KBM-7 (cell line): Measurements from ENCODE around the gene FBXO22.
"Not testable (repeated sequence)": the region's sequence is repeated elsewhere in the genome, so short reads cannot be mapped to it uniquely, and the experiment has no call there.

Experiments
- DNase-seq: peaks from one replicate; pipeline ENCODE4 v3.0.0-alpha.2; 2015
- in situ Hi-C: fragments of 300-500 bp; cut with MboI; formaldehyde crosslinking; loops from 2 replicates; pipeline ENCODE4 v1.14.3; 2020; ENCODE audit warnings: low sequenced_read_pairs, low pct_unique_long_range_greater_than_20kb, mixed read lengths

FBXO22 gene

GRCh38 chr15:75903331-75904239, at the start of gene FBXO22:
TSS of gene FBXO22 (plus strand) at chr15:75903878. CDS start at chr15:75903964, 86 bp downstream.
- in situ Hi-C loops: no loop called here
- peak; percentile 97 for DNase-seq

GRCh38 chr15:75857886-75858285, 45.8 kb upstream of the FBXO22 start:
- in situ Hi-C loops: no loop called here
- no peak for DNase-seq

- in situ Hi-C loops: no loop called here
- no peak for DNase-seq
Observed at GRCh38 chr15:75861750-75862402, 41.8 kb upstream of the FBXO22 start.

GRCh38 chr15:75862796-75863195, 40.9 kb upstream of the FBXO22 start:
- in situ Hi-C loops: no loop called here
- no peak for DNase-seq

- no peak for DNase-seq
Observed at GRCh38 chr15:75864213-75865059, 39.2 kb upstream of the FBXO22 start.

GRCh38 chr15:75866045-75866444, 37.6 kb upstream of the FBXO22 start:
- in situ Hi-C loops, DNase-seq: not testable (repeated sequence)

More at GRCh38 chr15:75864213-75865059, 39.2 kb upstream of the FBXO22 start:
- in situ Hi-C loops: no loop called here

GRCh38 chr15:75866916-75867315, 36.8 kb upstream of the FBXO22 start:
- no peak for DNase-seq
- in situ Hi-C loops: no loop called here

- peak; percentile 39 for DNase-seq
- in situ Hi-C loops: no loop called here
Observed at GRCh38 chr15:75867449-75867848, 36.2 kb upstream of the FBXO22 start.

- no peak for DNase-seq
- in situ Hi-C loops: no loop called here
Observed at GRCh38 chr15:75868019-75868418, 35.7 kb upstream of the FBXO22 start.

- in situ Hi-C loops: no loop called here
- DNase-seq: no peak
Observed at GRCh38 chr15:75869446-75869845, 34.2 kb upstream of the FBXO22 start.

- in situ Hi-C loops, DNase-seq: not testable (repeated sequence)
Observed at GRCh38 chr15:75871589-75871988, 32.1 kb upstream of the FBXO22 start.

- DNase-seq: no peak
- in situ Hi-C loops: no loop called here
Observed at GRCh38 chr15:75872403-75872990, 31.2 kb upstream of the FBXO22 start.

- in situ Hi-C loops: no loop called here
- no peak for DNase-seq
Observed at GRCh38 chr15:75884041-75884440, 19.6 kb upstream of the FBXO22 start.

GRCh38 chr15:75887178-75887577, 16.5 kb upstream of the FBXO22 start:
- no peak for DNase-seq
- in situ Hi-C loops: no loop called here

GRCh38 chr15:75891895-75892294, 11.8 kb upstream of the FBXO22 start:
- in situ Hi-C loops: no loop called here
- DNase-seq: peak; percentile 75

- in situ Hi-C loops: no loop called here
- no peak for DNase-seq
Observed at GRCh38 chr15:75895731-75896130, 7.9 kb upstream of the FBXO22 start.

GRCh38 chr15:75900577-75900976, 3.1 kb upstream of the FBXO22 start:
- in situ Hi-C loops: no loop called here
- DNase-seq: no peak

- peak; percentile 89 for DNase-seq
- in situ Hi-C loops: no loop called here
Observed at GRCh38 chr15:75902129-75902557, 1.5 kb upstream of the FBXO22 start.

GRCh38 chr15:75905231-75905630, 1.6 kb downstream of the FBXO22 start:
- no peak for DNase-seq
- in situ Hi-C loops: no loop called here
